GM21825 (cell line): ENCODE data around the gene STIM2.
A peak's percentile ranks its signal among the peaks of the same experiment; 100 is the strongest.

Experiments
- ATAC-seq: cut with Tn5 transposase; IDR thresholded peaks from one replicate; pipeline ENCODE4 v1.9.1; 2021; ENCODE audit warnings: mild to moderate bottlenecking, moderate library complexity; ENCODE audit not compliant: unreplicated experiment

Gene STIM2

DNA sequence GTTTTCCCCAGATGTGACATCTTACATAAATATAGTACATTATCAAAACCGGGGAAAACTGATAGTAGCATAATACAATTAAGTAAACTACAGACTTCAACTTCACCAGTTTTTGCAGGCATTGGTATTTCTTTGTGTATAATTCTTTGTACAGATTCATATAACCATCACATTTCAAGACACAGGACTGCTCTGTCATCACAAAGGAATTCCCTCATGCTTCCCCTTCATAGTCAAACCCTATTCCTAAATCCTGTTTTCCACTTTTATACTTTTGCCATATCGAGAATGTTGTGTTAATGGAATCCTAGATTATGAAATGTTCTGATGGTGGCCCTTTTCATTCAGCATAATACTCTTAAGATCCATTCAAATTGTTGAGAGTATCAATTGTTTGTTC, 36.0 kb downstream of the STIM2 start:
- no peak for ATAC-seq

DNA sequence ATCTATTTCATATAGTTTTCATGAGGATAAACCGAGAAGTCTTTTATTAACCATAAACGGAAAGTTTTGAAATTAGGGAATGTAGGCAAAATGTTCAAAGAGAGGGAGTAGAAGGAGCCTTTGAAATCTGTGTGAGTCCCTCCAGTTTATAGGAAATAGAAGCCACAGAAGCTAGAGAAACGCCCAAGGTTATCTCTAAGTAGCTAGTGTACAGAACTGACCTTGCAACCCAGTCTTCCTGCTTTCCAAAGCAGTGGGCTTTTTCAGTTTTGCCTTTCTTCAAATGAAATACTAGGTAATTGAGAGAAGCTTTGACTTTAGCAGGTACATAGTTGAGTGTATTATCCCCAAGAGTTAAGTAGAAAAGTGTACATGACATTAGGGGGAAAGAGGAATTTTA, 39.4 kb downstream of the STIM2 start:
- no peak for ATAC-seq

DNA sequence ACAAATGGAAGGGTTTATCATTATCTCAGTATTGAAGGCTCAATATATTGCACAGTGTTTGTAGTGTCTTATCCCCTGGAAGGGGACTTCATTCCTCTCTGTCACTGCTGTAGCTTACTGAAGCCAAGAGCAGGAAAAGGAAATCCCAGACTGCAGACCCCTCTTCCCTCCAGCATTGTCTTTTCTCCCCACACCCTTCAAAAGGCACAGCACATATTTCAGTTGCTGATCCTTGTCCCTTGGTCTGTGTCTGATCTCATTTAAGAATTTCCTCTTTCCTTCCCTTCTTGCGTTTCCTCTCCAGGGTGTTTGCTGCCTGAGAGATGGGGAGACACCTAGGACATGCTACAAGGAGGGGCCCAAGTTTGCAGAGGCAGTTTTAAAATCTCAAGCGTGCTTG, 40.1 kb downstream of the STIM2 start:
- no peak for ATAC-seq

DNA sequence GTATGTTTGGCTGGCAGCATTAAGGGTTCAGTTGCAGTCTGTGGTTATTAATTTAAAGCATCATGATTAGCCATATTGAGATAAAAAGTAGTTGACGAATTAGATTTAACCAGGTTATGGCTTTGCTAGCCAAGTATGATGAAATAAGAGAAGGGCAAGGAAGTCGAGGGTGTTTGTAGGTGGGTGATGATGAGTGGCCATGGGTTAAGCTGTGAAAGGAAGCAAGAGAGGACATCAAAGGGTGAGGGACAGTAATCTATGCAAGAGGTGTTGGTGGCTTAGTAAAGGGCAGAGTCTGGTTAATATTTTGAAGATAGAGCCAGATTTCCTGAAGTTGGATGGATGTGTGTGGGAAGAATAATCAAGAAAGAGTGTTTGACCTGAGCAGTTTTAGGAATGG, 44.5 kb downstream of the STIM2 start:
- ATAC-seq: no peak

DNA sequence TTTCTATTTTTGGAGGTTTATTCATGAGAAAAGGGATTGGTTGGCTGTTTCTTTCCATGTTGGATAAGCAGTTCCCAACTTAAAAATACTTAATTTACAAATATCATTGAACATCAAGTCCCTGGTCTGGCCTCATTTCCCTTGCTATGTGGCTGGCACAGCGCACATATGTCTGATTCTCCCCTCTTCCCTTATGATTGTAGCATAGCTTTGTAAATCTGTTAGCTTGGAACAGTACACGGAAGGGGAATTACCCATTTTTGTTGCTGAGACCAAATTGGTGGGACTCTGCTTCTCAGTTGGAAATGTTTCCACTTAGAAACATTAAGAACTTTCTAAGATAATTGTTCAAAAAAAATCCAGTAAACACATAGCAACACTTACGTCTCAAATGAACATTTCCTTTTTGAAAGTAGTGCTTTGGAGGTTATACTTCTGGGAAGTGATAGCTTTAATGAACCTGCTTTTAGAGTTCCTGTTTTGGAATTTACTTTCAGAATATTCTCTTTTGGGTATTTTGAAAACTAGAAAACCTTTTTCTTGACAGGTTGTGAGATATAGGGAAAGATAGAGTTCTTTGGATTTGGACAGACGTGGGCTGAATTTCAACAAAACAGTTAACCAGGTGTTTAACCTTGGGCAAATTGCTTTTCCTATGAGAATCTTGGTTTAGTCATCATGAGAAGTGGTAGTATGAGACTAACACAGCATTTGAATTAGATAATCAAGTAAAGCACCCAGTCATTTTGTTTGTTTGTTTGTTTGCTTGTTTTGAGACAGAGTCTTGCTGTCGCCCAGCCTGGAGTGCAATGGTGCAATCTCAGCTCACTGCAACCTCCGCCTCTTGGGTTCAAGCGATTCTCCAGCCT, 47.3 kb downstream of the STIM2 start:
- no peak for ATAC-seq

DNA sequence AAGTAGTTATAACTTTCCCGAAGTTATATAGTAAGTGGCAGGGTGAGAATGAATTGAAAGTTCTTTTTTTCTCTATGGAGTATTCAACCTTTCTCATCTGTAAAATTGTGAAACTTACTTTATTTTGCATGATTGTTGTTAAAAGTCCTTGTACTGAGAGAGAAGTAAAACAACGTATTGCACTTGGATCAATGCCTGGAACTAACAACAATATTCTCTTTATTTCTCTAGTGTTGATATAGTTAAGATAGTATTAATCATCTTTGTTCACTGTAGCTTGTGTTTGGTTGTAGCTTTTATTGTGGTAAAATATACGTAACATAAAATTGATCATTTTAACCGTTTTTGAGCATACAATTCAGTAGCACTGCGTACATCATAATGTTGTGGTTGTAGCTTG, 48.7 kb downstream of the STIM2 start:
- no peak for ATAC-seq

DNA sequence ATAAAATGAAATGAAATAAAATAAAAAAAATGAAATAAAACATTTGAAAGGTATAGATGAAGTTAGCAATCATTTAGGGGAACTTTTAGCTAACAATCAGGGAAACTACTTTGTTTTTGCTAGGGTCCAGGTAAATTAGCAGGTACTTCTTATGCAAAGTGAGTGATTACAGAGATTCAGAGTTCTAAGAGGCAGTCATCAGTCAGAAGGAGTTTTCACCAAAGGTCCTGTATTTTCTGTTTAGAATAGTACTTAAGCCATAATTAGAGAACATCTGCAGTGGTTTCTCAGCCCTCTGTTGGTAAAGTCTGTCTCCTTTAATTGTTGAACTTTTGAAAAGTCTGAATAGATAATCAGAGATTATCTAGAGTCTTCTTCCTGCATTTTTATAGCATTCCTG, 50.6 kb downstream of the STIM2 start:
- ATAC-seq: no peak

DNA sequence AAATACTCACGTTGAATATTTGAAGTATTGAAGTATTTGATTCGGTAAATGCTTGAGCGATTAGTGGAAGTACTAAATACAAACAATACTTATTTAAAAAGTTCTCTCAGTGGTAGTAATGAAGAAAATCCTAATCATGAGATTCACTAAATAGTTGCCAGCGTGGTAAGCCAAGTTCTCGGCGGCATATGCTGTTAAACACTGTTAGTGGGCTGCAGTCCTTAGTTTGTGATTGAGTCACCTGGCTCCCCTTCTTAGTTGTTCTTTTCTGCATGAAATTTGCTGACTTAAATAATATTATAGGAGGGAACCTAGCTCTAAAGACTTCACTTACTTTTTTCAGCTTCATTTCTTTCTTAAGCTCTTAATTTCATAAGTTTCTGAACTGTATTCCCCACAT, 51.4 kb downstream of the STIM2 start:
- no peak for ATAC-seq

DNA sequence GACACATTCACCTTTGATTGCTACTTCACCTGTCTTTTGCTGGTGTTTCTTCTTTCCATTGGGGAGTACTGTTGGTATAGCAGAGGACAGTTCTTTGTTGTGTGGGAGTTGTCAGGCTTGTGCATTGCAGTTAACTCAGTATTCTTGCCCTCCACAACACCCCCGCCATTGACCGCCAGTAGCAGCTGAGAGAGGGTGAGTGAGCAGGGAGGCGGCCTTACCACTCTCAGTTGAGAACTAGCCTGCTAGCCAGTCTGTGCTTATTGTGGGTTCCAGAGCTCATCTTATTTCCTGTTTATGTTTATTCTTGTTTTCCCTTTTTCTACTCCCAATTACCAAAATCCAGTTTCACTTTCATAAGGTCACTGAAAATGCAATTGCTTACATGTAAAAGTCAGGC, 52.2 kb downstream of the STIM2 start:
- peak; percentile 66 for ATAC-seq

DNA sequence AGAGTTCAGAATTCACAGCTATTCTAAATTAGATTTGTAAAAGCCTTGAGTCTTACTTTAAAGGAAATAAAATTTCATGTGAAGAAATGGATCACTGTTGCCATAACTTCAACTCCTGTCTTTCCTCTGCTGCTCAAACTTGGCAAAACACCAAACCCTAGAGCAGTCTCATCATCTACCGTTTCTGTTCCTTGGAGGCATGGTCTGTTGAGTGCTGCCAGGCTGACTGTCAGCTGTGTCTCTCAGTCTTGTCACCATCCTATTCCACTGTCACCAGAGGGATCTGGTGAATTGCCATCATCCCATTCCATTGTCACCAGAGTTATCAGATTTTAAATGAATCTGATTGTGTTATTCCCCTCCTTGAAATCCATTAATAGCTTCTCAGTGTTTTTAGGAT, 55.6 kb downstream of the STIM2 start:
- ATAC-seq: no peak

DNA sequence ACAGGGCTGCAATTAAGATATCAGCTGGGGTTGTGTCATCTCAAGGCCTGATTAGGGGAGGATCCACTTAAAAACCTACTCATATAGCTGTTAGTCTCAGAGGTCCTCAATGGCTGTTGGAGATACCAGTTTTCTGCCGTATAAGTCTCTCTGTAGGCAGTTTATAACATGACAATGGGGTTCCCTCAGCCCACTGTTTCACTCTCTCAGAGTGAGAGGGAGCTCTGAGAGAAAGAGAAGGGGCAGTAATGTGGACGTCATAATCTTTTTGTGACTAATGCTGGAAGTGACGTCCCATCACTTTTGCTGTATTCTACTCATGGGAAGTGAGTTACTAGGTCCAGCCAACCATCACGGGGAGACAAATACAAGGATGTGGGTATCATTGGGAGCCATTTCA, 70.3 kb downstream of the STIM2 start:
- ATAC-seq: no peak

DNA sequence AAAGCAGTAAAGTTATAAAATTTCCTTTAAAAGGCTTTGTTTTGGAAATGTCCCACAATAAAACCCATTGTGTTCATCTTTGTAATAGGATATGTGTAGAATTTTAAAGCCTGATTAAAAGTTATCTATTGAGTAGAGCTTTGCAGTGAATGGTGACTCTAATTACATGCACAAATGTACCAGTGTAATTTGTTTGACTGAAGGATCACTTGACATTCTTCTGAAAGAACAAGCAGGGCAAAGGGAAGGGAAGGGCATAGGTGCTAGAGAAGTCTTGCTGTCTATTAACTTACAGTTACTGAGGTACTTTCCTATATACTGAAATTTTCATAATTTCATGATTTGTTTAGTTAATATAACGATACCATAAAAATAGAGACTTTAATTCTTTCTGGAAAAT, 70.8 kb downstream of the STIM2 start:
- no peak for ATAC-seq

DNA sequence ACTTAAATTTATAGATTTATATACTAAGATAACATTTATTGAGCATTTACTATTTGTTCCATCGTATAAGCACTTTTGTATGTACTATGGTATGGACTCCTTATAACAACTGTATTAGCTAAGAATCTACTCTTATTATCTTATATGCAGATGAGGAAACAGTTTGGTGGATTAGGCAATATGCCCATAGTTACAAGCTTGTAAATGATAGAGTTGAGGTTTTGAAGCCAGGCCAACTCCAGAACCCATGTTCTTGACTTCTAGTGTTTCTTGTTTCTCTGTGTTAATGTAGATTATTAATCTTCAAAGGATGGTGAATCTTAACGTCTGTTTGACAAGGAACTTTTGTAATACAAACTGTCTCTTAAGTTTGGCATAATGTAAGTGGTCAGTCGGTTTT, 71.3 kb downstream of the STIM2 start:
- ATAC-seq: no peak

DNA sequence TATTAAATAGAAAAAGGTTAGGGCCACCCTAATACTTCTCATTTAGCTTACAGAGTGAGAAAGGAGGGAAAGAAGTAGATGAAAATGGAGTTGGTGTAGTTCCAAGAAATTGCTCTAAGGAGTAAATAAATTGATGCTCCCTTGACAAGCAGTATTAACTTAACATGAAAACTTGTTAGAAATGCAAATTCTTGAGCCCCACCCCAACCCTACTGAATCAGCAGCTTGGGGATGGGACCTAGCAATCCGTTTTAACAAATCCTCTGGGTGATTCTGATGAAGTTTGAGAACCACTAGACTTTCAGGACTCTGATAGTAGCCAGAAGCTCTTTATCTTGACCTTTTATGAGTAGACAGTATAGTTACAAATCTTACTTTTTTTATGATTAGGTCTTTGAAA, 74.8 kb downstream of the STIM2 start:
- ATAC-seq: no peak

DNA sequence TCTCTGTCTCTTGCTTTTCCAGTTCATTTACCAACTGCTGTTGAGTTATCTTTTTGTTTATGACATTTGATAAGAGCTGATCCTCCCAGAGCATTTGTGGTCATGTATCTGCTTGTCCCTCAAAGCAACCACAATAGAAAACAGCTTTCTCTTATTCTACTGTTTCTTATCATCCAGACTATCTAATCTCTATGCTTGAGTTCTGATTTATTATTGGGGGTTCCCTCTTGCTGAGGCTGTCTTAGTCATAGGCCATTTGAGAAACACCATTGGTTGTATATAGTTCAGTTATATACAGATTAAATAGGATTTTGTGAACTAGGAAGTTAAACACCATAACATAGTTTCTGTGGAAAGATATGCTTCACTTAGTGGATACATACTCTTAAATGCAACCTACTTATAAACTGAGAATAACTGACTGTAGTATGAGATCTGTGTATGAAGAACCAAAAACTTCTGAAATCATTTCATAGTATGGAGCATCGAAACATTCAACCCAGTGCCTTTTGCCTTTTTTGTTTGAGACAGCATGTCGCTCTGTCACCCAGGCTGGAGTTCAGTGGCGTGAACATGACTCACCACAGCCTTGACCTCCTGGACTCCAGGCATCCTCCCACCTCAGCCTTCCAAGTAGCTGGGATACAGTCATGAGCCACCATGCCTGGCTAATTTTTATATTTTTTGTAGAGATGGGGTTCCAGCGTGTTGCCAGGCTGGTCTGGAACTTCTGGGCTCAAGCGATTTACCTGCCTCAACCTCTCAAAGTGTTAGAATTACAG, 75.8 kb downstream of the STIM2 start:
- no peak for ATAC-seq

DNA sequence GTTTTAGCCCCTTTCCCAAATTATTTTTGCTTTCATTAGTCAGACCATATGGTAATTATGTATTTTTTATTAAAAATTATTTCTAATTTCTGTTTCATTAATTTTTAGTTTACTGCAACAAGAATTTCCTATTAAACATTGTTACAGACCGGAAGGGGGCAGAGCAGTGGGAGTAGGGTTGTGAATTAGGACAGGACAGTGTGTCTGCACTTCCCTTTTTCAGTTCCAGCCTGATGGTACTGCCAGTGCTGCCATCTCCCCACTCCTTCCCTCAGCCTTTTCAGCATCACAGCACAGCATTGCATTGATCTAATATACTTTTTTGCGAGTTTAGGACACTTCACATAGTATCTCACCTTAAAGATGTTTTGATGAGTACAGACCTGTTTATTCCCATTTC, 76.5 kb downstream of the STIM2 start:
- ATAC-seq: no peak

DNA sequence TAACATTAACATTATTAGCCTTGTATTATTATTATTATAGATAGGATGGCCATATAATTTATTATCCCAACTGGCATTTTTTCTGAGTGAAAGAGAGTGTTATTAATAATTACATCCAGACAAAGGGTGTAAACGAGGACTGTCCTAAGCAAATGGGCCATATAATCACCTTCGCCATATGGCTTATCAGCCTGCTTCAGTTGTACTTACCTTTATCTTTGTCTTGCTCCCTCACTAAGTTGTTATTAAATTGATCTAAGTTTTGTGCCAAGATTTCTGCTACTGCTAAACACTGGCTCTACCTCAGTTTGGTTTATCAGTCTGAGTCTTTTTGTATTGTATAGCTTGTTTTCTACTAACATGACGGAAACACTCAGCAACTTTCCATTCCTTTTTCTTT, 76.9 kb downstream of the STIM2 start:
- no peak for ATAC-seq

DNA sequence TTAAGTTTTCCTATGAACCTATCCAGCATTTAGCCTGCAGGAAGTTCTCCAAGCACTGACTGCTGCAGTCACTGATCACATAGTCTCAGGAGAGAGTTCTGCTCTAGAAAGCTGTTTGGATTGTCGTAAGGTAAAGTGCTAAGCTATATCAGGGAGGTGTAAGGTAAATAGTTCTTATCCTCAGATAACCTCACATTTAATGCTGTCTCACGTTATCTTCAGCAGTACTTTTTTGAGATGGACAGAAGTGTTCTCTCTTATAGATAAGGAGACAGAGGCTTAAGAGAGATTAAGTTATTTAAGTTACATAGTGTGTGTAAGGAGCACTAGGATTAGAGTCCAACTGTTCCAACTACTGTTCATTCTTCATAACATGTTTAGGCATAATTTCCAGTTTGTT, 77.9 kb downstream of the STIM2 start:
- no peak for ATAC-seq

DNA sequence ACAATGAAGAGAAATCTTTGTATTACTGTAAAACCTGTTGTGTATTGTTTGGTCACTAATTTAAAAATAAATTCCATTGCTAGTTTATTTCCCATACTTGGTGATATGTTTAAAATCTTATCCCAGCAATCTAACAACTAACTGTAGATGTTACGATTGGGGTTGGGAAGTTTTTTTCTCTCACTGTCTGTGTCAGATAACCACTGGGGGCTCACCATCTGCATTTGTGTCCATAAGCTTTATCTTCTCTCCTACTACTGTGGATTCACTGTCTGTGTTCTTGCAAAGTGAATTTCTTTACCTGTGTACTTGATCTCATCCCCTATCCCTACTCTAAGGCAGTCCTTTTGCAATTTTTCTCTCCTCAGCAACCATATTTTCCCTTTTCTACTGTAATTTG, 81.3 kb downstream of the STIM2 start:
- no peak for ATAC-seq

DNA sequence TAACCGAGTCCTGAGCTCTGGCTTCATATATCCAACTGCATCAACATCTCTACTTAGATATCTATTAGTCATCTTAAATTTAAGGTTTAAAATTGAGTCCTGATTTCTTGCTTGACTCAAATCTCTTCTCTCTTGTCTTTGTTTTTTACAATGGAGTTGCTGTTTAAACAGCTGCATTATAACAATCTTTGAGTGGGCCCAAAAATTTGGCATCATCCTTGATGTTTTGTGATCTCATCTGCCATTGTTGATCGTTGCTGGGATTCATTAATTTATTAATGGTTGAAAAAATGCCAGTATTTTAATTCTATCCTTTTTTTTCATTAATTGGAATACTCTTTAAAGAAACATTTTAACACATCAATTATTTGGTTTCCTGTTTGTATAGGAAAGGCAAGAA, 82.2 kb downstream of the STIM2 start:
- ATAC-seq: no peak

DNA sequence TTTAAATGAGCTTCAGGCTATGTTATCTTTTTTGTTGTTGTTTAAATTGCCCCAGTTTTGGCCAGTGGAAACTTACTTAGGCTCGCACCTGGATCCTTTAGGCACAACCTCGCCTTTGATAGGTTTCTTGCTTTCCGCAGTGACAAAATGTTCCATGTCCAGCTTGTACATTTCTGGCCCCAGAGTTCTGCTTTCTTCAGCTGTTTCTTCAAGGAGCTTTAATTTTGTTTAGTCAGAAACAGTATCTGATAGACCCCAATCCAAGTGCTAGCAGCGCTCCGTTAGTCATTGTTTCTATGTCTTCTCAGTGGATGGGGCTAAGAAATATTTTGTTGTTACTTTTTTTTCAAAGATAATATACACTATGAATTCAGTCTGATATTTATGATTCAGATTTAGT, 82.8 kb downstream of the STIM2 start:
- no peak for ATAC-seq

DNA sequence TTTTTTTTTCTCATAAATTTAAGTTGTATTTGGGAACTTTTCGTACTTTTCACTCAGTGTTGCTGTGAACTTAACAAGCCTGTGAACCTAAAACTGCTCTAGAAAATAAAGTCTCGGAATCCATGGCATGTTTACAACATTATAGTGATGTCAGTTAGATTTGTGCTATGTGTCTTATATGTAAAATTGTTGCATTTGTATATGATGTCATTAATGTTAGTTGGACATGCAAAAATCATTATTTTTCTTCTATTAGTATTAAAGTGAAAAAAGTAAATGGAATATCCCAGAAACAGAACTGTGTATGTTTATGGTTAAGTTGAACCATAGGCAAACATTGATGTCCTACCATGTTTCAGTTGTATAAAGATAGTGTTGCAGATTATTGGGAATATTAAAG, 85.2 kb downstream of the STIM2 start:
- no peak for ATAC-seq
